Cardiac fibroblast (primary cell): ENCODE results near the gene LRRC23.
A peak's percentile ranks its signal among the peaks of the same experiment; 100 is the strongest.

Experiments used
- DNase-seq, 2 donors: peaks; one replicate each; pipeline versions ENCODE4 v3.0.0 to v3.0.0-alpha.2; 2010; ENCODE audit warnings: low read depth in 2 of 2
- H3K4me3 ChIP-seq, 2 donors: replicated peaks in 1 of 2; 1 replicate in 1 of 2; 2 replicates in 1 of 2; pipeline ENCODE4 v1.5.1; 2011; ENCODE audit warnings: low read depth in 2 of 2, low read length in 2 of 2, mild to moderate bottlenecking in 2 of 2, moderate library complexity in 1 of 2
- CTCF ChIP-seq: IDR thresholded peaks from one replicate; pipeline ENCODE4 v1.5.1; 2011; ENCODE audit warnings: low read depth, mild to moderate bottlenecking, low read length, inconsistent platforms

Gene LRRC23

GRCh38 chr12:6929466-6930452 lies 25.1 kb downstream of the LRRC23 start:
- DNase-seq: no peak
- peak overlapping the region; percentile 79 to 89 for H3K4me3 ChIP-seq
- TF ChIP-seq CTCF: no peak

GRCh38 chr12:6932766-6933165 lies 28.1 kb downstream of the LRRC23 start:
- no peak for DNase-seq
- no peak overlapping the region for H3K4me3 ChIP-seq

GRCh38 chr12:6934110-6934509 lies 29.5 kb downstream of the LRRC23 start:
- peak; percentile 67 to 92 for DNase-seq
- H3K4me3 ChIP-seq: peak overlapping the region in 1 of 2 donors; percentile 5
- TF ChIP-seq CTCF: no peak

More at GRCh38 chr12:6932766-6933165, 28.1 kb downstream of the LRRC23 start:
- TF ChIP-seq CTCF: no peak

GRCh38 chr12:6935371-6936193 lies 31.0 kb downstream of the LRRC23 start:
- TF ChIP-seq CTCF: no peak
- H3K4me3 ChIP-seq: no peak overlapping the region
- DNase-seq: peak; percentile 50 to 54

GRCh38 chr12:6936194-6936635 lies 31.6 kb downstream of the LRRC23 start:
- H3K4me3 ChIP-seq: no peak overlapping the region
- no peak for TF ChIP-seq CTCF
- no peak for DNase-seq

GRCh38 chr12:6936636-6937480 lies 32.2 kb downstream of the LRRC23 start:
- peak overlapping the region; percentile 30 to 58 for H3K4me3 ChIP-seq
- TF ChIP-seq CTCF: no peak
- DNase-seq: no peak
